Germinal center (tissue), 1 donor: ENCODE measurements around the gene HS3ST5.
"Not testable (repeated sequence)": the region's sequence is repeated elsewhere in the genome, so short reads cannot be mapped to it uniquely, and the experiment has no call there.

ENCODE experiments used
- DNase-seq: peaks from one replicate; pipeline ENCODE4 v3.0.0; 2012; ENCODE audit warnings: mixed read lengths, low spot score

Gene HS3ST5

DNA sequence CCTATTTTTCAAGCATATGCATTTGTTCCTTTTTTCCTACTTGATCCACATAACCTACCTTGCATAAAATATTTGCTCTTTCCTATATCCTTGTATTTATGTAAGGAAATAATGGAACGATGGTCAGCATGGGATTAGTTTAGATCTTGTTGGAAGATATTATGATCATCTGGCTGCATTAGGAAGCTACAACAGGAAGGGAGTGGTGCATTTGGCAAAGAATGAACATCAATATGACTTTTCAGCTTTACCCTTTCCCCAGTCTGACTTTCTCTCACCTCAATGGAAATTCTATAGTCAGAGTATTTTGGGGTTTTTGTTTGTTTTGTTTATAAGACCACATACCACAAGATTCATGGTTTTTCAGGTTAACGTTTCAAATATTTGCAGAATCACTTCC is 66.0 kb downstream of the HS3ST5 start:
- no peak for DNase-seq

DNA sequence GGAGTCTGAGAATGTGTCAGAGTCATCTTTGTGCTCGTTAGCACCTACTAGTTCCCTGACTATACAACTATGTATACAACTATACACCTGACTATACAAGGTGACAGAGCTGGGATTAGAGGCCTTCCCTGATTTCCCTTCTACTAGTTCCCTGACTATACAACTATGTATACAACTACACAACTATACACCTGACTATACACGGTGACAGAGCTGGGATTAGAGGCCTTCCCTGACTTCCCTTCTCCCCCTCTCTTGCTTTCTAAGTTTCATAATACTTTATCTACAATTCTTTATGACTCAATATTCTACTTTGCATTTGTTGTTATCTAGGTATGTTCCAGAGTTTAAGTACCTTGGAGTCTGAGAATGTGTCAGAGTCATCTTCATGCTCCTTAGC is 68.0 kb downstream of the HS3ST5 start:
- DNase-seq, result no peak

GRCh38 chr6:114272582-114272981 is 70.2 kb downstream of the HS3ST5 start:
- no peak for DNase-seq

GRCh38 chr6:114271405-114271804 is 71.4 kb downstream of the HS3ST5 start:
- no peak for DNase-seq

- DNase-seq, result no peak
These were observed 74.9 kb downstream of the HS3ST5 start for GRCh38 chr6:114267897-114268296.

DNA sequence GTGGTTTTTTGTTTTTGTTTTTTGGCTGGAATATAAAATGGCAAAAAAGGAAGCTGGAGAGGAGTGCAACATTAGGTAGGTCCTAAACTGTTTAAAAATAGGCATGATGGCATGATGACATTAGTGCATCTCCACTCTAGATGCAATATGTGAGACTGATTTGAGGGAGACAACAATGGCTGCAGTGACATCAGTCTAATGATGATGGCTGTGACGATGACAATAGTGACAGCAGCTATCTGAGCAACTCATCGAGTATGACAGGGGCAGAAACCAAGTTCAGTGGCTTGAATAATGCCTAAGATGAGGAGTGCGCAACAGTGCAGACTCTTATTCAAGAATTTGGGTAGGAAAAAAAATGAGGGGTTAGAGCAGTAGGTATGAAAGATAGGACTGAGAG is 82.0 kb downstream of the HS3ST5 start:
- no peak for DNase-seq

GRCh38 chr6:114258376-114258775 is 84.4 kb downstream of the HS3ST5 start:
- no peak for DNase-seq

DNA sequence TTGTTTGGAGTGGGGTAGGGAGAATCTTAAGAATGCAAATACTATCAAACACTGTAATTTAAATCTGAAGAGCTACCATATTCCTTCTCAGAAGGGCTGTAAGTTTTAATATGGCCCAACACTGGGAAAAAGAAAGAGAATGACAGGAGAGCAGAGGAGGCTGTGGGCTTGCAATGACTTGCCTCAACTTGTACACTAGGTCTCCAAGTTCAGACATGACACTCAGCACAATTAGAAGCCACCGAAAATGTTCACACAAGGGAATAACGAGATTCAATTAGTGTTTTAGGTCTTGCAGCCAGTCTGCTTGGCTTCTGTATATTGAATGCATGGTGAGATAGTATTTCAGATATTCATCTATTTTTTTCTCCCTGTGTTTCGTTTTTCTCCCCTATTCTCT is 89.4 kb downstream of the HS3ST5 start:
- no peak for DNase-seq

- no peak for DNase-seq
These were observed 93.3 kb downstream of the HS3ST5 start for GRCh38 chr6:114249522-114249921.

- DNase-seq, result no peak
These were observed 95.7 kb downstream of the HS3ST5 start for GRCh38 chr6:114247101-114247500.

DNA sequence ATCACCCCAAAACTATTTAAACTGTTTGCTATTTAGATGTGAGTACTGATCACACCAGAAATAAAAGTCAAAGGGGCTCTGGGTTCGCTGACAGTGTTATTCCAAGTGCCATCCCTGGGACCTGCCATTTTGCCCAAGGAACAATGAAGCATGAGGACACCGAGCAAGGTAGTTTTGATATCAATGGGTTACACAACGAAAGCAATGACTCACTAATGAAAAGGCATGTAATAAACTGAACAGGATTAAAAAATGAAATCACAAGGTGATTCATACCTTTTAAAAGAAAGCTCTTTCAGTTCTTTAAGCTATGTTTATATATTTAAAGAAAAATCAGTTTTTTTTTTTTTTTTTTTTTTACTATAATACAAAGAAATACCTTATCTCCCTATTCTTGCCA is 102.0 kb downstream of the HS3ST5 start:
- DNase-seq, result no peak

DNA sequence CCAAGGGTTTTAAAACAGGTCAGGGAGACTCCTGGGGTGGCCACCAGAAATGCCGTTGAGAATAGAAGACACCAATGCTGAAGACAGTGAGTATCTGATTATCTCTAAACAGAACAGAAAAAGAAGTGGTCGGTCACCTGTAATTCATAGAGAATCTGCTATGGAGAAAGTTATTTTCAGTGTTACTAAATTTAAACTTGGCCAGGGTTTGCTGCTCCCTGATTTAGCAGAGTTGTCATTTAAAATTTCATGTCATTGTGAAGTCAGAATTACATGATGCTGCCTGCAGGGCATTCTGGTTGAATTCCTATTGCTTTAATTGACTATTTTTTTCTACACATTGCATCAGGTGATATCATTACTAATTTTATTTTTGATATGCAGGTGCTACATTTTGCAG is 114.1 kb downstream of the HS3ST5 start:
- no peak for DNase-seq

- DNase-seq, result no peak
These were observed 114.8 kb downstream of the HS3ST5 start for GRCh38 chr6:114227944-114228468.

GRCh38 chr6:114220241-114220640 is 122.6 kb downstream of the HS3ST5 start:
- no peak for DNase-seq

GRCh38 chr6:114218437-114219340 is 124.1 kb downstream of the HS3ST5 start:
- DNase-seq, result no peak

DNA sequence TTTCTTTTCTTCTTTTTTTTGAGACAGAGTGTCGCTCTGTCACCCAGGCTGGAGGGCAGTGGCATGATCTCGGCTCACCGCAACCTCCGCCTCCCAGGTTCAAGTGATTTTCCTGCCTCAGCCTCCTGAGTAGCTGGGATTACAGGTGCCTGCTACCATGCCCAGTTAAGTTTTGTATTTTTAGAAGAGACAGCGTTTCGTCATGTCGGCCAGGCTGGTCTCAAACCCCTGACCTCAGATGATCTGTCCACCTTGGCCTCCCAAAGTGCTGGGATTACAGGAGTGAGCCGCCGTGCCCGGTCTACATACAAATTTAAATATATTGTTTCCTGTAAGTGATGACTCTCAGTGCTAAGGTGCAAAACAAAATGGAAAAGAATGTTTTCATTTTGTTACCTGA is 124.8 kb downstream of the HS3ST5 start:
- DNase-seq, result not testable (repeated sequence)

- no peak for DNase-seq
These were observed 125.9 kb downstream of the HS3ST5 start for GRCh38 chr6:114216789-114217467.

- DNase-seq, result no peak
These were observed 132.4 kb downstream of the HS3ST5 start for GRCh38 chr6:114210467-114210866.

GRCh38 chr6:114203460-114203859 is 139.4 kb downstream of the HS3ST5 start:
- DNase-seq, result no peak

- DNase-seq, result no peak
These were observed 140.4 kb downstream of the HS3ST5 start for GRCh38 chr6:114202389-114202788.

- no peak for DNase-seq
These were observed 141.9 kb downstream of the HS3ST5 start for GRCh38 chr6:114200891-114201290.

- no peak for DNase-seq
These were observed 147.0 kb downstream of the HS3ST5 start for GRCh38 chr6:114195631-114196403.

- no peak for DNase-seq
These were observed 147.8 kb downstream of the HS3ST5 start for GRCh38 chr6:114195027-114195365.
